Stimulated activated naive CD4-positive, alpha-beta T cell treated with Interleukin-2 at 50 U/mL for 16 hours (primary cell): Measurements from ENCODE around the gene CCL4.
A peak's percentile ranks its signal among the peaks of the same experiment; 100 is the strongest.
"Not testable (repeated sequence)": the region's sequence is repeated elsewhere in the genome, so short reads cannot be mapped to it uniquely, and the experiment has no call there.

Source experiments
- DNase-seq: peaks from one replicate; lab custom pipeline; 2025; lab: John Stamatoyannopoulos, UW

CCL4 gene

GRCh38 chr17:36117505-36118382, 14.1 kb downstream of the CCL4 start:
- DNase-seq = peak; percentile 47

GRCh38 chr17:36118477-36119353, 15.1 kb downstream of the CCL4 start:
- DNase-seq = no peak

GRCh38 chr17:36120221-36120620, 16.6 kb downstream of the CCL4 start:
- no peak for DNase-seq

- DNase-seq = not testable (repeated sequence)
Observed at GRCh38 chr17:36121099-36121498, 17.5 kb downstream of the CCL4 start.

- DNase-seq = no peak
Observed at GRCh38 chr17:36123431-36123830, 19.8 kb downstream of the CCL4 start.

GRCh38 chr17:36124879-36125824, 21.5 kb downstream of the CCL4 start:
- DNase-seq = no peak

- no peak for DNase-seq
Observed at GRCh38 chr17:36127199-36127893, 23.7 kb downstream of the CCL4 start.

GRCh38 chr17:36127911-36128310, 24.3 kb downstream of the CCL4 start:
- DNase-seq = no peak

GRCh38 chr17:36128411-36128978, 24.9 kb downstream of the CCL4 start:
- DNase-seq = no peak

GRCh38 chr17:36129616-36130015, 26.0 kb downstream of the CCL4 start:
- no peak for DNase-seq

GRCh38 chr17:36130346-36130745, 26.7 kb downstream of the CCL4 start:
- no peak for DNase-seq

- no peak for DNase-seq
Observed at GRCh38 chr17:36131421-36131820, 27.8 kb downstream of the CCL4 start.

GRCh38 chr17:36131931-36132330, 28.3 kb downstream of the CCL4 start:
- no peak for DNase-seq

GRCh38 chr17:36132421-36132831, 28.8 kb downstream of the CCL4 start:
- no peak for DNase-seq

GRCh38 chr17:36133602-36134236, 30.1 kb downstream of the CCL4 start:
- DNase-seq = no peak

GRCh38 chr17:36135465-36135864, 31.8 kb downstream of the CCL4 start:
- DNase-seq = no peak

- no peak for DNase-seq
Observed at GRCh38 chr17:36136036-36136435, 32.4 kb downstream of the CCL4 start.

- DNase-seq = no peak
Observed at GRCh38 chr17:36136439-36136838, 32.8 kb downstream of the CCL4 start.

- no peak for DNase-seq
Observed at GRCh38 chr17:36142235-36142634, 38.6 kb downstream of the CCL4 start.

- DNase-seq = no peak
Observed at GRCh38 chr17:36142806-36143205, 39.2 kb downstream of the CCL4 start.
